ENCODE results near the gene PLPP7.

GRCh38 chr9:131333771-131334628, 44.5 kb downstream of the PLPP7 start:
- TF ChIP-seq, protein P1, sequence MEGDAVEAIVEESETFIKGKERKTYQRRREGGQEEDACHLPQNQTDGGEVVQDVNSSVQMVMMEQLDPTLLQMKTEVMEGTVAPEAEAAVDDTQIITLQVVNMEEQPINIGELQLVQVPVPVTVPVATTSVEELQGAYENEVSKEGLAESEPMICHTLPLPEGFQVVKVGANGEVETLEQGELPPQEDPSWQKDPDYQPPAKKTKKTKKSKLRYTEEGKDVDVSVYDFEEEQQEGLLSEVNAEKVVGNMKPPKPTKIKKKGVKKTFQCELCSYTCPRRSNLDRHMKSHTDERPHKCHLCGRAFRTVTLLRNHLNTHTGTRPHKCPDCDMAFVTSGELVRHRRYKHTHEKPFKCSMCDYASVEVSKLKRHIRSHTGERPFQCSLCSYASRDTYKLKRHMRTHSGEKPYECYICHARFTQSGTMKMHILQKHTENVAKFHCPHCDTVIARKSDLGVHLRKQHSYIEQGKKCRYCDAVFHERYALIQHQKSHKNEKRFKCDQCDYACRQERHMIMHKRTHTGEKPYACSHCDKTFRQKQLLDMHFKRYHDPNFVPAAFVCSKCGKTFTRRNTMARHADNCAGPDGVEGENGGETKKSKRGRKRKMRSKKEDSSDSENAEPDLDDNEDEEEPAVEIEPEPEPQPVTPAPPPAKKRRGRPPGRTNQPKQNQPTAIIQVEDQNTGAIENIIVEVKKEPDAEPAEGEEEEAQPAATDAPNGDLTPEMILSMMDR (conservative IDR thresholded peaks at IDR 0.05; ENCODE audit: low read length) = no peak
- no peak for TF ChIP-seq EZH2phosphoT487 (IDR thresholded peaks at IDR 0.05; ENCODE audit: borderline replicate concordance, low read depth, low read length)
